ENCODE measurements around the gene SH3GL1.
"Not testable (repeated sequence)": the region's sequence is repeated elsewhere in the genome, so short reads cannot be mapped to it uniquely, and the experiment has no call there.

SH3GL1 gene

GRCh38 chr19:4365791-4366665 lies 34.3 kb downstream of the SH3GL1 start:
- DNase-seq (ENCODE audit: low read depth in 2 of 2, low spot score in 1 of 2) = no peak

GRCh38 chr19:4365341-4365740 lies 35.0 kb downstream of the SH3GL1 start:
- no peak for DNase-seq (ENCODE audit: low read depth in 2 of 2, low spot score in 1 of 2)

- no peak for DNase-seq (ENCODE audit: low read depth in 2 of 2, low spot score in 1 of 2)
These were observed 36.6 kb downstream of the SH3GL1 start for GRCh38 chr19:4363571-4364304.

- no peak for DNase-seq (ENCODE audit: low read depth in 2 of 2, low spot score in 1 of 2)
These were observed 37.4 kb downstream of the SH3GL1 start for GRCh38 chr19:4362831-4363545.

- DNase-seq (ENCODE audit: low read depth in 2 of 2, low spot score in 1 of 2) = no peak
These were observed 38.1 kb downstream of the SH3GL1 start for GRCh38 chr19:4362101-4362828.

GRCh38 chr19:4361152-4362046 lies 38.9 kb downstream of the SH3GL1 start:
- no peak for DNase-seq (ENCODE audit: low read depth in 2 of 2, low spot score in 1 of 2)

- DNase-seq (ENCODE audit: low read depth in 2 of 2, low spot score in 1 of 2) = no peak
These were observed 39.7 kb downstream of the SH3GL1 start for GRCh38 chr19:4360641-4361151.

GRCh38 chr19:4360081-4360569 lies 40.2 kb downstream of the SH3GL1 start:
- no peak for DNase-seq (ENCODE audit: low read depth in 2 of 2, low spot score in 1 of 2)

- DNase-seq (ENCODE audit: low read depth in 2 of 2, low spot score in 1 of 2) = no peak
These were observed 40.7 kb downstream of the SH3GL1 start for GRCh38 chr19:4359627-4360000.

- DNase-seq (ENCODE audit: low read depth in 2 of 2, low spot score in 1 of 2) = no peak
These were observed 41.4 kb downstream of the SH3GL1 start for GRCh38 chr19:4358709-4359626.

- no peak for DNase-seq (ENCODE audit: low read depth in 2 of 2, low spot score in 1 of 2)
These were observed 42.4 kb downstream of the SH3GL1 start for GRCh38 chr19:4357921-4358326.

GRCh38 chr19:4357095-4357797 lies 43.1 kb downstream of the SH3GL1 start:
- DNase-seq (ENCODE audit: low read depth in 2 of 2, low spot score in 1 of 2) = no peak

- no peak for DNase-seq (ENCODE audit: low read depth in 2 of 2, low spot score in 1 of 2)
These were observed 45.5 kb downstream of the SH3GL1 start for GRCh38 chr19:4354897-4355296.

- DNase-seq (ENCODE audit: low read depth in 2 of 2, low spot score in 1 of 2) = no peak
These were observed 46.1 kb downstream of the SH3GL1 start for GRCh38 chr19:4354282-4354681.

- peak in 1 of 2 donors; percentile 39 for DNase-seq (ENCODE audit: low read depth in 2 of 2, low spot score in 1 of 2)
These were observed 47.6 kb downstream of the SH3GL1 start for GRCh38 chr19:4352701-4353121.

GRCh38 chr19:4350726-4351125 lies 49.6 kb downstream of the SH3GL1 start:
- DNase-seq (ENCODE audit: low read depth in 2 of 2, low spot score in 1 of 2) = no peak

- DNase-seq (ENCODE audit: low read depth in 2 of 2, low spot score in 1 of 2) = no peak
These were observed 50.2 kb downstream of the SH3GL1 start for GRCh38 chr19:4350111-4350510.

GRCh38 chr19:4349225-4349624 lies 51.1 kb downstream of the SH3GL1 start:
- not testable (repeated sequence) for DNase-seq (ENCODE audit: low read depth in 2 of 2, low spot score in 1 of 2)

Data from stimulated activated CD8-positive, alpha-beta memory T cell treated with anti-CD3 and anti-CD28 coated beads, Interleukin-4, amount 100 ng/mL, for 1 hour (primary cell).